GM04503 (cell line): ENCODE results near the gene LRFN4.
A peak's percentile ranks its signal among the peaks of the same experiment; 100 is the strongest.
"Not testable (repeated sequence)": the region's sequence is repeated elsewhere in the genome, so short reads cannot be mapped to it uniquely, and the experiment has no call there.

Experiments
- DNase-seq: peaks from one replicate; pipeline ENCODE4 v3.0.0-alpha.2; 2012; ENCODE audit warnings: low read depth

Gene LRFN4

DNA sequence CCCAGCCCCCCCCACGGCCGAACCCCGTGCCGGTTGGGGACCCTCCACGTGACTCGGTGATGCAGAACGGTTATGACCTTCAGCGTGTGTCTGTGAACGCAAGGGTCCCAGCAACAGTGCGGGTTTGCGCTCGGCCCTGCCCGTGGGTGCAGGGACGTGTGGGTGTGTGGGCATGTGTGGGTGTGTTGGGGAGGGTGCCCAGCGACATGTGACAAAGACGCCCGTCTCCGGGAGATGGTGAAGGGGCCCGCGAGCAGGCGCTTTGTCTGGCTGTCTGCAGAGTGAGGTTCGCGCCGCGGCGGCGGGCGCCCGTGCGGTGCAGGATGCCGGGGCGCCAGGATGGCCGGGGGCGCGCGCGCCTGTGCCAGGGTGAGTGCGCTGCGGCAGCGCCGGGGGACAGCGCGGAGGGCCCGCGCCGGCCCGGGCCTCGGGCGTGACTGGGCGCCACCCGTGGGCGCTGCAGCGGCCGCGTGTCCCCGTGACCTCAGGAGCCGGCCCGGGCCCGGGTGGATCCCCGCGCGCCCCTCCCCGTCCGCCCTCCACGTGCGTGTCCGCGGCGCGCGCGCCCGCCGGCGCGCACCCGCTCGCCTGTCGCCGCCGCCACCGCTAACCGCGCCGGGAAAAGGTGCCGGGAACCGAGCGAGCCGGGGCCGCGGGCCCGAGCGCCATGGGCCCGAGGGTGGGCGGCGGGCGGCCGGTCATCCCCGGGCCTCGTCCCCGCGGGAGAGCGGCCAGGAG, at the start of gene LRFN4:
LRFN4 (plus strand) TSS at position 569 of the 738 bp plus-strand sequence. CDS start 681 bp downstream, outside the sequence.
- peak; percentile 29 for DNase-seq

DNA sequence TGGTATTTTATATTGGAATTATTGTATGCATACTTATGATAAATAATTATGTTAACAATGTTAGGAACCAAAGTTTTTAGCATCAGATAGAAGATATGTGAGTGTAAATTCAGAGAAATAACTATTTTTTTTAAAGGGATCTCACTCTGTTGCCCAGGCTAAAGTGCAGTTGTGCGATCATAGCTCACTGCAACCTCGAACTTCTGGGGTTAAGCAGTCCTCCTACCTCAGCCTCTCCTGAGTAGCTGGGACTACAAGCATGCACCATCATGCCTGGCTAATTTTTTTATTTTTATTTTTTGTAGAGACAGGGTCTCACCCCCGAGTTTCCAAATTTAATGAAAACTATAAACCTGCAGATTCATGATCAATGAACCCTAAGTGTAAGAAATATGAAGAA, 47.3 kb upstream of the LRFN4 start:
- no peak for DNase-seq

DNA sequence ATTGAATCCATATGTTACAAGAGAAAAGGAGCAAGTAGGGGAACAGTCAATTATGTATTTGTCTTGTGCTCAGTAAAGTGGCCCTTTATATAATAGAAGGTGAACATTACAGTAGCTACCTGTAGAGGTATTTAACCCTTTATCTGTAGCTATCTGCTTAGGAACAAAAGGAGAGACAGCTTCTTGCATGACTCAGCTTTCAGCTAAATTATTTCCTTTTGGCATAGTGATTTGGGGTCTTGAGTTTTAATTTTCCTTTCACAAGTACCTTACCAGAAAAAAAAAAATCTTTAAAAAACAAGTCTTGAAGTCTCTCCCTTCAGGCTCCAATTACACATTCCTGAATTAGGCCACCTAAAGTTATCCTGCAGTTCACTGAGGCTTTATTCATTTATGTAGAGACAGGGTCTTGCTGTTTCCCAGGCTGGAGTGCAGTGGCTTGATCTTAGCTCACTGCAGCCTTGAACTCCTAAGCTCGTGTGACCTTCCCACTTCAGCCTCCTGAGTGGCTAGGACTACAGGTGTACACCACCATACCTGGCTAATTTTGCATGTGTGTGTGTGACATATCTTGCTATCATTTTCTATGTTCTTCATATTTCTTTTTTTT, 46.2 kb upstream of the LRFN4 start:
- no peak for DNase-seq

DNA sequence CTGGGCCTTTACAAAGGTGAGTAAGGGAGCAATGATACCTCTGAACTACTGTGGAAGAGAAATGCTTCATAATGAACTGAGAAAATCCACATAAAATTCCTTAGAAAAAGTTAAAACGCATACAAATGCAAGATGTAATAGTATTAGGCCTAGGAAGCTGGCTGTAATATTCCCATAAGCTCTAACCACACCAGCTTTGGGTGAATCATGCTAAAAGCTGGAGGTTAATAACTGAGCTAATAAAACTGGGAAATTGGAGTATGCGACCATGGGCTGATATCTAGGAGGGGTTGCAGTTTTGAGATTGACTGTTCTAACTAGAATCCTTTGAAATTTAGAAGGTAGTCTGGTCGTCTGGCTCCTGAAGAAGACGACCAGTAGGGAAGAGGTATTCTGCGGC, 42.2 kb upstream of the LRFN4 start:
- DNase-seq, result no peak

DNA sequence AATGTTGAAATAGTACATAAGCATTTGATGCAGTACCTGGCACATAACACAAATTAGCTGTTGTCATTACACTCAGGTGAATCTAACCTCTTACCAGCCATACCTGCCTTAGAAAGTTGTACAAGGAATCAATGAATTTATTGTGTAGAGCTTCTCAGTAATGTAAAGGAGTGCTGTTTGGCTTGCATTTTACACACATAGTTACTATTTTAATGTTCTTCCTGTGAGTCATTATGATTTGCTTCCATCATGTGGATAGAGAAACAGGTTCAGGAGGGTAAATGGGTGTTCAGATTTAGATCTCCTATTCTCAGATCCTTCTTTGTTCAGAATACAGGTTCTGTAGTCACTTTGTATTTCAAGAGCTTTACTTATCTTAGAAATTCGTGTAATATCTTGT, 41.2 kb upstream of the LRFN4 start:
- DNase-seq, result no peak

DNA sequence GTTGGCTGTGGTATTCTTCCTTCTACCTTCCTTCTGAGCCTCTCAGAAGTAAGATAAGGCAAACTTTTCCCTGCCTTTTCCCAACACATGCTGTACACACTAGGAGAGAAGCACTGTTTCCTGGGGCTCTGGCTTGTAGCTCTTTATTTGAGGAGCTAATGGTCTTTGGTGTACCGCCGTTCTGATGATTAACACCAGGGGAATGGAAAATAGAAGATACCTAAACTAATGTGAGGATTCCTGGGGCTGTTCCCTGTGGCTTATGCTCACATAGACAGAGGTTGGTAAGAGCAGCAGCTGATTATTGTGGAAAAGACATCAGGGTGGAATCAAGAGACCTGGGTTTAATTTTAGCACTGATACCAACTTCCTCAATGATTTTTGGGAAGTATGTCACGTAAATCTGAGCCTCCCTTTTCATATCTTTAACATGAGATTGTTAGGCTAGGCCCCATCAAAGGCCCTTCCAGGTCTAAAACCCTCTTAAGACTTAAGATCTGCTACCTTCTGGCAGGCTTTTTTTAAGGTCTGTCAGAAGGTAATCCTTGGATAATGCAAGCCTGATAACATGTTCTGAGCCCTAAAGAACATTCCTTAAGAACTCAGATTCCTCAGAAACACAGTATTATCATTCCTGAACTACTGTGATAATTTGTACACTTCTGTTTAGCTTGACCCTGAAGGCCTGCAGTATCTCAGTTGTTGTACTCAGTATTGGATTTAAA, 38.5 kb upstream of the LRFN4 start:
- no peak for DNase-seq

DNA sequence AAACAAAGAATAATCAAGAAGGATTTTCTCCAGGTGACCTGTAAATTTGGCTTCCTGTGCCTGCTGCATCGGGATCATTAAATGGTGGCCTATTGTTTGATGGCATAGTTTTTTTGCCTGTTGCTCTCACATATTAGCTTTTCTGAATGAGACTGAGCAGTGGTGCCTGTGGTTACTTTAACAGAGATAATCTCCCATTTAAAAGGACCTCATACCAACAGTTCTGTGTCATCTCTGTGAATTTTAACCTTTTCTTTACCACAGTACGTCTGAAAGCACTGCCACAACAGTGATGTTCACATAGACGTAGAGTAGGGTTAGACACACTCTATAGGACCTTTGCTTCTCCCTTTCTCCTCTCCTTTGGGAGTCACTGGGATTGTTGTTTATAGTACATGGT, 36.5 kb upstream of the LRFN4 start:
- no peak for DNase-seq

DNA sequence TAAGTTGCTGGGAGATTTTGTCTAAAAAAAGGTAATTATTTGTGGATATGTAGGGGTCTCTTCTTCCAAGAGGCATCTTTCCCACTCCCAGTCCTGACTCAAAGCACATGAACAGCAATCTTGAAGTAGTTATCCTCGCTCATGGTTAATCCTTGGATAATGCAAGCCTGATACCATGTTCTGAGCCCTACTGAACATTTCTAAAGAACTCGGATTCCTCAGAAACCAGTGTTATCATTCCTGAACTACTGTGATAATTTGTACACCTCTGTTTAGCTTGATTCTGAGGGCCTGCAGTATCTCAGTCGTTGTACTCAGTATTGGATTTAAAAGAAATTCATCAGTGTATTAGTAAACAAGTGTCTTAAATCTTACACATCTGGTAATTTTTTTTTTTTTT, 36.0 kb upstream of the LRFN4 start:
- no peak for DNase-seq

DNA sequence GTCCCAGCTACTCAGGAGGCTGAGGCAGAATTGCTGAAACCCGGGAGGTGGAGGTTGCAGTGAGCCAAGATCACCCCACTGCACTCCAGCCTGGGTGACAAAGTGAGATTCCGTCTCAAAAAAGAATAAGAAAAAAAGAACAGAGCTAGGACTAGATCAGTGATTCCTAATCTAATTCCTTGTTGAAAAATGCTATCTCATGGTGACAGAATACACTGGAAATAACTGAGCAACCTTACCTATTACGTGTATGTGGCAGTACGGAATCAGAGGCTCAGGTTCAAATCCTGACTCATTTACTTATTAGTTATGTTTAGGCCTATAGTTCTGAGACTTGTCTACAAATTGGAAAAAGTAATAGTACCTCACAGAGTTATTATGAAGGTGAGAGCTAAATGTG, 33.2 kb upstream of the LRFN4 start:
- DNase-seq, result no peak

DNA sequence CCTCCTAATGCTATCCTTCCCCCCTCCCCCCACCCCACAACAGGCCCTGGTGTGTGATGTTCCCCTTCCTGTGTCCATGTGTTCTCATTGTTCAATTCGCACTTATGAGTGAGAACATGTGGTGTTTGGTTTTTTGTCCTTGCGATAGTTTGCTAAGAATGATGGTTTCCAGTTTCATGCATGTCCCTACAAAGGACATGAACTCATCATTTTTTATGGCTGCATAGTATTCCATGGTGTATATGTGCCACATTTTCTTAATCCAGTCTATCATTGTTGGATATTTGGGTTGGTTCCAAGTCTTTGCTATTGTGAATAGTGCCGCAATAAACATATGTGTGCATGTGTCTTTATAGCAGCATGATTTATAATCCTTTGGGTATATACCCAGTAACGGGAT, 32.3 kb upstream of the LRFN4 start:
- not testable (repeated sequence) for DNase-seq

DNA sequence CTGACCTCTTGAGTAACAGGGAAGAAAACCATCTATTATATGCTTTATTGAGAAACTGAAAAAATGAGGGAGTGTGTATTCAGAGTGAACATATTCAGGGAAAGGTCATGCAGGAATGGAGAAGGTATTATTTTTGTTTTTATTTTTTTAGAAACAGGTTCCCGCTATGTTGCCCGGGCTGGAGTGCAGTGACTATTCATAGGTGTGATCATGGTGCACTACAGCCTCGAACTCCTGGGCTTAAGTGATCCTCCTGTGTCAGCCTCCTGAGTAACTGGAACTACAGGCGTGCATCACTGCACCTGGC, 22.4 kb upstream of the LRFN4 start:
- no peak for DNase-seq

DNA sequence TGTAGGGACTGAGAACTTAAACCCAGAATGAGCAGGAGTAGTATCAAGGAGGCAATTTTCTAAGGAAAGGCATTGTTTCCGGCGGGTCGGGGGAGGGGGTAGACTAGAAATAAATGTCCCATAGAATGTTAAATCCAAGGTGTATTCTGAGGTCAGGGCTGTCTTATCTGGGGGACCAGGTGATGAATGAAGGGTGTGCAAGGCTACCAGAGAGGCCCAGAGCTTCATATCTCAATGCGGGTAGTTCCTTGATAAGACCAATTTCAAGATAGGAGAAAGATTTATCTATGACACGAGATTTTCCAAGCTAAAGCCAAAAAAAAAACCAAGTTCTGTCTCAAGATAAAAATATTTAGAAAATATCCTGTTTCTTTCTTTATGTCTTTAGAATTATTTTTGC, 21.9 kb upstream of the LRFN4 start:
- DNase-seq, result no peak

DNA sequence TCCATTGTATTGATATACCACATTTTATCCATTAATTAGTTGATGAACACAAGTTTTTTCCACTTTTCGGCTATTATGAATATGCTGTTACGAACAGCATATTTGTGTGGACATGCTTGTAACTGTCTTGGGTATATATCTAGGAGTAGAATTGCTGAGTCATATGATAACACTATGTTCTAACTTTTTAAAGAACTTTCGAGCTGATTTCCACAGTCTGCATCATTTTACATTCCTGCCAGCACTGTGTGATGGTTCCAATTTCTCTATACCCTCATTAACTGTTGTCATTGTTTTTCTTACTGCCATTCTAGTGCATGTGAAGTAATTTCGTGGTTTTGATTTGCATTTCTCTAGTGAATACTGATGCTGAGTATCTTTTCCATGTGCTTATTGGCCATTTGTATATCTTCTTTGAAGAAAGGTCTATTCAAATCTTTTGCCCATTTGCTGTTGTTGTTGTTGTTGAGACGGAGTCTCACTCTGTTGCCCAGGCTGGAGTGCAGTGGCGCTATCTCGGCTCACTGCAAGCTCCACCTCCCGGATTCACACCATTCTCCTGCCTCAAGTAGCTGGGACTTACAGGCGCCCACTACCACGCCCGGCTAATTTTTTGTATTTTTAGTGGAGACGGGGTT, 21.0 kb upstream of the LRFN4 start:
- peak; percentile 49 for DNase-seq

DNA sequence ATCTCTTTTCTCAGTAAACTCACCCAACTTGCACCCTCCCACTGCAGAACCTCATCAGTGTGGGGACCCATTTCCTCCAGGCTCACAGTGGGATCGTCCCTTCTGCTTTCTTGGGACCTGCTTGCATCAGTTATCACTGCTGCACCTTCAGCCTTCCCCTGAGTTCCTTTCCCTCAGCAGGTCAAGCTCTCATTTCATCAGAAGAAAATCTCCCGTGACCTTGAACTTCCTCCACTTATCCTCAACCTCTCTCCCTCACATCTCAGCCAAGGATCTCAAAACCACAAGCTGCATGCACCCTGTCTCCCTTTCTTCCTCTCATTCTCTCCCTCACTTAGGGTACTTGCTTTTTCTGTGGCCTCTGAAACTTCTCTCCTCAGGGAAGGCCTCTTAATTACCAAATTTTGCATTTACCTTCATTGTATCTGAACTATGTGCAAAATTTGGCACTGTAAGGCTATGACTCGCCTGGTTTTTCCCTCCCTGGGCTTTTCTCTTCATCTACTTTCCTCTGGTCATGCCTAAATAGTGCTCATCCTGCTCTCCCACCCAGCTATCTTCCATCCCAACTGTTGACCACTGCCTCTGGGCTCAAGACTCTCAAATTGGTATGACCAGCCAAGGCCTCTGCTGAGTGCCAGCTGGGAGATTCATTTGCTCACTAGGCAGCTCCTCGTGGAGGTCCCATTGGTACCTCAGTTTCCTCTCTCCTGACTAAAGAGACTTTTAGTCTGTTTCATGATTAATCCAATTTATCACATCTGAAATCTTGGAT, 16.4 kb upstream of the LRFN4 start:
- no peak for DNase-seq

DNA sequence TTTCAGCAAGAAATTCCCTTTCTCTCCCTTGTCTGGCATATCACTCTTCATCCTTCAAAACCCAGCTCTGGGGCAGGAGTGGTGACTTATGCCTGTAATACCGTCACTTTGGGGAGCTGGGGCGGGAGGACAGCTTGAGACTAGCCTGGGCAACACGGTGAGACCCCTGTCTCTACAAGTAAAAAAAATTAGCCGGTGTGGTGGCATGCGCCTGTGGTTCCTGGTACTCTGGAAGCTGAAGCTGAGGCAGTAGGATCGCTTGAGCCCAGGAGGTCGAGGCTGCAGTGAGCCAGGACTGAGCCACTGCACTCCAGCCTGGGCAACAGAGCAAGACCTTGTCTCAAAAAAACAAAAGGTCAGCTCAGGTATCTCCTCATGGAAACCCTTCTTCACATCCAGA, 15.0 kb upstream of the LRFN4 start:
- DNase-seq, result no peak

DNA sequence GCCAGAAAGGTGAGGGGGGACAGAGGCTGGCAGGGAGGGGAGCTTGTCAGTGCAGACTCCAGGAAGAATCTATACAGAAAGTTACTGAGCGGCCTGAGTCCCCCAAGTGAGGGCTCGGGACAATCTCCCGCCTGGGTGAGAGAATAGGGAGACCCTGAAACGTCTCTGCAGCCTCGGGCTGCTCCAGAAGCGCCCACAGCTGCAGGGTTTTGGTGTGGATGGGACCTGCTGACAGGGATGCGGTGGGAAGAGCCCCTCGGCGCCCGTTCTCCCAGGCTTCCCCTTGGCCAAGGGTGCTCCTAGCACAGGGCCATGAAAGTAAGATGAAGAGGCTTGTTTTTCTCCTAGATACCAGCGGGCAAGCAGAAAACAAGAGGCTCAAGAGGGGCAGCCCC, 14.4 kb upstream of the LRFN4 start:
- DNase-seq, result no peak

DNA sequence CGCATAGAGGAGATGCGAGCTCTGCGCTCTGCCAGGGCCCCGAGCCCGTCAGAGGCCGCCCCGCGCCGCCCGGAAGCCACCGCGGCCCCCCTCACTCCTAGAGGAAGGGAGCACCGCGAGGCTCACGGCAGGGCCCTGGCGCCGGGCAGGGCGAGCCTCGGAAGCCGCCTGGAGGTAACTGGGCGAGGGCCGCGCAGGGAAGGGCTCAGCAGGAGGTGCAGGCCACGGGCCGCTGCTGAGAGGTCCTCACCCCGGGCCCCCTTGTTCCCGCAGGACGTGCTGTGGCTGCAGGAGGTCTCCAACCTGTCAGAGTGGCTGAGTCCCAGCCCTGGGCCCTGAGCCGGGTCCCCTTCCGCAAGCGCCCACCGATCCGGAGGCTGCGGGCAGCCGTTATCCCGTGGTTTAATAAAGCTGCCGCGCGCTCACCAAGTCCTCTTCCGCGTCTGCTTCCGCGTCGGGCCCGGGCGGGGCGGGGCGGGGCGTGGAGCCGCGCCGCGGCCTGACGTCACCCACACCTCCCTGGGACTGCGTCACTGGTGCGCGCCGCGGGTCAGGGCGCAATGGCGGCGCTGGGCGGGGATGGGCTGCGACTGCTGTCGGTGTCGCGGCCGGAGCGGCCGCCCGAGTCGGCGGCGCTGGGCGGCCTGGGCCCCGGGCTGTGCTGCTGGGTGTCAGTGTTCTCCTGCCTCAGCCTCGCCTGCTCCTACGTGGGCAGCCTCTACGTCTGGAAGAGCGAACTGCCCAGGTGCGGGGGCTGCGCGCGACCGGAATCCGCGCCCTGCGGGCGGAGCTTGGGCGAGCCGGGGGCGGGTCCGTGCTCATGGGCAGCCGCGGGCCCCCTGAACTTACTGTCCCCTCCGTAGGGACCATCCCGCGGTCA, 13.7 kb upstream of the LRFN4 start, which contains the start of gene RCE1:
RCE1 (plus strand) TSS at position 546 of the 880 bp plus-strand sequence; CDS start at position 561, 15 bp downstream.
- peak; percentile 34 for DNase-seq

DNA sequence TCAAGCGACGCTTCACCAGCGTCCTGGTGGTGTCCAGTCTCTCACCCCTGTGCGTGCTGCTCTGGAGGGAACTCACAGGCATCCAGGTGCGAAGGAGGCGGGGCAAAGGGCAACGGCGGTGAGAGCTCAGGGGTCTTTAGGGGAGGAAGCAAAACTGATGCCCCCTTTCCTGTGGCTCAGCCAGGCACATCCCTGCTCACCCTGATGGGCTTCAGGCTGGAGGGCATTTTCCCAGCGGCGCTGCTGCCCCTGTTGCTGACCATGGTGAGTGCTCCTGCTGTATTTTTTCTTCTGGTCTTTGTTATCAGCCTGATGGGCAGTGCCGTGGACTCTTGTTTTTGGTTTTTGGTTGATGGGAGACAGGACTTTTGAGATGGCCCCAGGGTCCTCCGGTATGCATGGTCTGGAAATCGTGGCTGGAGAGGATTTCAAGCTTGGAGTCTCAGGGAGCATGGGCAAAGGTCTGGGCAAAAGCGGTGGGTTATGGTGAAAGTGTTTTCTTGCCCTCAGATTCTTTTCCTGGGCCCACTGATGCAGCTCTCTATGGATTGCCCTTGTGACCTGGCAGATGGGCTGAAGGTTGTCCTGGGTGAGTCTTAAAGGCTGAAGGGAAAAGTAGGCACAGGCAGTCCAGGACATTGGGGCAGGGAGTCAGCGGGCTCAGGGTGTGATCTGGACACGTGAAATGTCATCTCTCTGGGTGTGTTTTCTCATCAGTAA, 12.9 kb upstream of the LRFN4 start:
- no peak for DNase-seq

DNA sequence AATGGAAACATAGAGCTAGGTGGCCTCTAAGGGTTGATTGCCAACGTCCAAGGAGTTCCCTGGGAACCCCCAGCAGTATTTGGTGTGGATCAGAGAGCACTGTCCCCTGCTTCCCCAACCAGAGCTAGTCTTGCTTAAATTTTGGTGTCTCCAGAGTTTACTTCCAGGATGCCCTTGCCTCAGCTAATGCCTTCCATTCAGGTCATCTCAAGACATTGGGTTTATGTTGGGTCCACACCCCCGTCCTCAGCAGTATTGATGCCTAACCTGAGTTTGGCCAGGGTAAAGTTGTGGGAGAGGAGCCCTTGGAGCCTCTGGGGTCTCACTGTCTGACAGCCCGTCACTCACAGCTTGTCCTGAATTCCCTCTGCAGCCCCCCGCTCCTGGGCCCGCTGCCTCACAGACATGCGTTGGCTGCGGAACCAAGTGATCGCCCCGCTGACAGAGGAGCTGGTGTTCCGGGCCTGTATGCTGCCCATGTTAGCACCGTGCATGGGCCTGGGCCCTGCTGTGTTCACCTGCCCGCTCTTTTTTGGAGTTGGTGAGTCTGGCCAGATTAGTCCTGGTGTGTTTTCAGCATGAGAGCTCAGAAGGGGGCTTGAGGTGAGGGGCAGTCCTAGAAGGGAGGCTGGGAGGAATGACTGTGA, 12.2 kb upstream of the LRFN4 start:
- DNase-seq, result no peak
